Body of pancreas (tissue), 4 donors: ENCODE results near the gene BCL2. TPM values are rescaled to one million over a fixed set of nuclear protein-coding genes. Genes with fewer than 3 reads are reported as not detected.

Experiments used
- ATAC-seq: fragments of 150-250 bp; one replicate; pipeline ENCODE4 v1.9.1; 2016
- DNase-seq, 4 donors: peaks; one replicate each; pipeline ENCODE4 v3.0.0-alpha.2; 2019
- H3K27ac ChIP-seq, 4 donors: fragments of 200-600 bp; sonication (generic); 1 replicate in 3 of 4; 2 replicates in 1 of 4; pipeline versions ENCODE4 v1.5.1 to v1.6.1; 2016 to 2019; ENCODE audit warnings: mild to moderate bottlenecking in 1 of 4, mixed read lengths in 1 of 4, moderate library complexity in 1 of 4
- H3K27me3 ChIP-seq, 2 donors: fragments of 200-600 bp; sonication (generic); one replicate each; pipeline ENCODE4 v1.6.0; 2016; ENCODE audit warnings: mild to moderate bottlenecking in 1 of 2
- H3K36me3 ChIP-seq, 2 donors: fragments of 200-600 bp; sonication (generic); replicated peaks in 1 of 2; 2 replicates each; pipeline ENCODE4 v1.5.1; 2016; ENCODE audit warnings: low read depth in 2 of 2; ENCODE audit not compliant: insufficient read depth in 1 of 2
- H3K4me1 ChIP-seq: fragments of 200-600 bp; sonication (generic); one replicate; pipeline ENCODE4 v1.6.0; 2016
- H3K4me3 ChIP-seq, 2 donors: fragments of 200-600 bp; sonication (generic); 1 replicate in 1 of 2; 2 replicates in 1 of 2; pipeline ENCODE4 v1.5.1; 2016 to 2019
- H3K9me3 ChIP-seq, 3 donors: fragments of 200-600 bp; sonication (generic); 1 replicate in 2 of 3; 2 replicates in 1 of 3; pipeline ENCODE4 v1.5.1; 2016
- POLR2A ChIP-seq, 3 donors: fragments of 450-650 bp; IDR thresholded peaks; one replicate each; pipeline ENCODE4 v1.6.1; 2016; ENCODE audit warnings: antibody characterized with exemption in 3 of 3, mild to moderate bottlenecking in 2 of 3
- WGBS, 2 donors: methylation state at CpG; one replicate each; pipeline ENCODE4 v1.1.5; 2017; 5-methylcytosine and 5-hydroxymethylcytosine counted together
- intact Hi-C: fragments of 100-400 bp; cut with DNase I; formaldehyde crosslinking; loops from one replicate; pipeline ENCODE4 v1.15.1; 2023
- total RNA-seq, 2 donors: library from RNA; depleted of rRNA; stranded (reverse); fragments of >200 nt; gene quantifications; one replicate each; pipeline ENCODE4 v1.1.0, GENCODE V29; 2016
- TF ChIP-seq, protein P1 (sequence below), 7 experiments: fragments of 450-650 bp in 4 of 7; fragments of 200-600 bp in 3 of 7; sonication (generic) in 3 of 7; IDR thresholded peaks; one replicate each; pipeline ENCODE4 v1.5.1; 2016 to 2019; ENCODE audit warnings: antibody characterized with exemption in 7 of 7

Gene BCL2
- total RNA-seq, 2 donors from 2014 or later = 10.1 to 18.5 TPM

- TF ChIP-seq, protein P1, sequence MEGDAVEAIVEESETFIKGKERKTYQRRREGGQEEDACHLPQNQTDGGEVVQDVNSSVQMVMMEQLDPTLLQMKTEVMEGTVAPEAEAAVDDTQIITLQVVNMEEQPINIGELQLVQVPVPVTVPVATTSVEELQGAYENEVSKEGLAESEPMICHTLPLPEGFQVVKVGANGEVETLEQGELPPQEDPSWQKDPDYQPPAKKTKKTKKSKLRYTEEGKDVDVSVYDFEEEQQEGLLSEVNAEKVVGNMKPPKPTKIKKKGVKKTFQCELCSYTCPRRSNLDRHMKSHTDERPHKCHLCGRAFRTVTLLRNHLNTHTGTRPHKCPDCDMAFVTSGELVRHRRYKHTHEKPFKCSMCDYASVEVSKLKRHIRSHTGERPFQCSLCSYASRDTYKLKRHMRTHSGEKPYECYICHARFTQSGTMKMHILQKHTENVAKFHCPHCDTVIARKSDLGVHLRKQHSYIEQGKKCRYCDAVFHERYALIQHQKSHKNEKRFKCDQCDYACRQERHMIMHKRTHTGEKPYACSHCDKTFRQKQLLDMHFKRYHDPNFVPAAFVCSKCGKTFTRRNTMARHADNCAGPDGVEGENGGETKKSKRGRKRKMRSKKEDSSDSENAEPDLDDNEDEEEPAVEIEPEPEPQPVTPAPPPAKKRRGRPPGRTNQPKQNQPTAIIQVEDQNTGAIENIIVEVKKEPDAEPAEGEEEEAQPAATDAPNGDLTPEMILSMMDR (IDR thresholded peaks at IDR 0.05) = no peak
- TF ChIP-seq POLR2A (IDR thresholded peaks at IDR 0.05) = no peak
- H3K4me1 ChIP-seq = no peaks in the 10 kb centered on the region
- 61 to 80% methylated on average over 2 to 3 of the region's 3 CpGs for WGBS, 2 donors
- intact Hi-C loops = no loop called here
- no peak overlapping the region for H3K27ac ChIP-seq
- no peak for DNase-seq
- H3K9me3 ChIP-seq = no peaks in the 10 kb centered on the region
- H3K4me3 ChIP-seq = no peak overlapping the region
- no peaks in the 10 kb centered on the region for H3K27me3 ChIP-seq
- ATAC-seq = no peak
- H3K36me3 ChIP-seq = no peaks in the 10 kb centered on the region
Observed at GRCh38 chr18:63208676-63209075, 110.9 kb downstream of the BCL2 start.

DNA sequence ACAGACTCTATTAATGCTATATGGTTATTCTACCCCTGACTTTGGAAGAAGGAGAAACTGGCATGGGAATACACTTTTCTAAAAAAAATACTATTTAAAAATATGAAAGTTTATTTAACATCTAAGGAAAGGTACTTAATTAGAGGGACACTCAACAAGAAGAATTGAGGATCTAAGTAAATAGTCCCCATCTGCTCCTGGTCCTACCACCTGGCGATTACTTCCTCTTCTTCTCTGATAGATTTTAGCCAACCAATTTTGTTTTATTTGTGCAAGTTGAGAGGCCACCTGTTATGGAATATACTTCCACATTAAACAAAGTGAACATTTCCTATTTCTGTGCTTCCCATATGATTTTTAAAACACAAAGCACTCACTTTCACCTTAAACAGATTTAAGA, 111.7 kb downstream of the BCL2 start:
- DNase-seq (no peak), ATAC-seq (no peak)
- no peak overlapping the region for H3K27ac ChIP-seq
- H3K9me3 ChIP-seq = no peaks in the 10 kb centered on the region
- H3K27me3 ChIP-seq = no peaks in the 10 kb centered on the region
- no peaks in the 10 kb centered on the region for H3K36me3 ChIP-seq
- no peaks in the 10 kb centered on the region for H3K4me1 ChIP-seq
- H3K4me3 ChIP-seq = no peak overlapping the region
- TF ChIP-seq, protein P1 (IDR thresholded peaks at IDR 0.05) = no peak
- no peak for TF ChIP-seq POLR2A (IDR thresholded peaks at IDR 0.05)
- intact Hi-C loops = no loop called here
- 44 to 56% methylated on average over 1 of the region's 1 CpG for WGBS, 2 donors

- no peaks in the 10 kb centered on the region for H3K27me3 ChIP-seq
- H3K27ac ChIP-seq = no peak overlapping the region
- TF ChIP-seq, protein P1 (IDR thresholded peaks at IDR 0.05) = no peak
- TF ChIP-seq POLR2A (IDR thresholded peaks at IDR 0.05) = no peak
- H3K9me3 ChIP-seq = no peaks in the 10 kb centered on the region
- ATAC-seq = no peak
- no peaks in the 10 kb centered on the region for H3K36me3 ChIP-seq
- intact Hi-C loops = no loop called here
- H3K4me1 ChIP-seq = no peaks in the 10 kb centered on the region
- no peak overlapping the region for H3K4me3 ChIP-seq
- no peak for DNase-seq
- 69 to 72% methylated on average over 14 of the region's 14 CpGs for WGBS, 2 donors
Observed at GRCh38 chr18:63207143-63207790, 112.3 kb downstream of the BCL2 start.

DNA sequence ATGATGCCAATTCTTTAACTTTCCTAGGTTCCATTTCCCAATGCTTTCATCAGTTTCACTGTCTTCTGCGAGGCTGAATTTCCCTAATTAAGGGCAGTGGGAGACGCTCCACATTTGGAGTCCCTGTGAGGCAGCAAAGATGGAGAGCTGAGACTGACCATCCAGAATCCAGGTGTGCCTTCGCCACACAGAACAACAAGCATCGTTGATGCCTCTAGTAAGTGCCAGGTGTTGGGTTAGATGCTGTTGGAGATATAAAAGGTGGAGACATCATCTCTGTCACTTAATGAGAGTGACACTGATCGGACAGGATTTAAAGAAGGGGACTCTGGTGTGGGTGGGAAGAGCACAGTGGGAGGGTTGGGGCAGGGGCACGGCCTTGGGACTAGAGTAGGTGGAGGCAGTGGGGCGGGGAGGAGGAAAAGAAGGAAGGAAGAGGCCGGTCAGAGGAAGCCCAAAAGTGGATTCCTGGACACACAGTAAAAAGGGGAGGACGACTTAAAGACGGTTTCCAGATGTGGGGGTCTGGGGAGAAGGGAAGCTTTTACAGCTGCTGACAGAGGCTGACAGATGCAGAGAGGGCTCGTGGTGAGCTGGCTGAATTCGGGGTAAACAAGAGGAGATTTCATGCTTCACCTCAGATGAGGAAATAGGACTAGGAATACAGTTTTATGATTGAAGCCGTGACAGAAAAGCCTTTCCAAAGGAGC, 113.0 kb downstream of the BCL2 start:
- no peak overlapping the region for H3K4me3 ChIP-seq
- DNase-seq (no peak), ATAC-seq (no peak)
- no peak for TF ChIP-seq POLR2A (IDR thresholded peaks at IDR 0.05)
- TF ChIP-seq, protein P1 (IDR thresholded peaks at IDR 0.05) = no peak
- no peaks in the 10 kb centered on the region for H3K4me1 ChIP-seq
- H3K36me3 ChIP-seq = no peaks in the 10 kb centered on the region
- 54 to 74% methylated on average over 13 of the region's 13 CpGs for WGBS, 2 donors
- no peaks in the 10 kb centered on the region for H3K9me3 ChIP-seq
- intact Hi-C loops = no loop called here
- no peak overlapping the region for H3K27ac ChIP-seq
- no peaks in the 10 kb centered on the region for H3K27me3 ChIP-seq
